CD4-positive, alpha-beta T cell (primary cell): Measurements from ENCODE around the gene TMPRSS11B. TPM values are rescaled to one million over a fixed set of nuclear protein-coding genes. Genes with fewer than 3 reads are reported as not detected.

Source experiments
- ATAC-seq: fragments of 200-7000 bp; cut with Tn5 transposase; one replicate; pipeline ENCODE4 v1.10.0; 2022; ENCODE audit warnings: mild to moderate bottlenecking; ENCODE audit not compliant: poor library complexity
- CTCF ChIA-PET: fragments of 350-600 bp; sonication (Branson Sonifier 250); formaldehyde crosslinking; loops from one replicate; lab custom pipeline; 2021; ENCODE audit warnings: antibody characterized with exemption, inconsistent platforms; lab: Charles Lee
- POLR2A ChIA-PET: fragments of 350-600 bp; sonication (Branson Sonifier 250); formaldehyde crosslinking; loops from one replicate; lab custom pipeline; 2021; ENCODE audit warnings: antibody characterized with exemption, inconsistent platforms; lab: Charles Lee
- DNase-seq, 14 experiments: peaks; one replicate each; pipeline ENCODE4 v3.0.0-alpha.2; 2013 to 2020; ENCODE audit warnings: mixed read lengths in 2 of 14
- H3K27ac ChIP-seq, 2 donors: one replicate each; pipeline versions ENCODE4 v1.5.1 to v1.7.0; 2013; ENCODE audit warnings: low read length in 2 of 2, low read depth in 1 of 2, mild to moderate bottlenecking in 1 of 2
- H3K27me3 ChIP-seq, 2 experiments: 1 replicate in 1 of 2; 2 replicates in 1 of 2; pipeline versions ENCODE4 v1.6.1 to v1.7.0; 2013; ENCODE audit warnings: low read length in 2 of 2, control low read depth in 1 of 2, mild to moderate bottlenecking in 1 of 2, moderate library complexity in 1 of 2; ENCODE audit not compliant: insufficient read depth in 2 of 2, control insufficient read depth in 1 of 2
- H3K36me3 ChIP-seq: one replicate; pipeline ENCODE4 v1.6.1; 2013; ENCODE audit warnings: low read length, control low read depth; ENCODE audit not compliant: insufficient read depth
- H3K4me1 ChIP-seq: one replicate; pipeline ENCODE4 v1.6.1; 2013; ENCODE audit warnings: low read length, control low read depth; ENCODE audit not compliant: insufficient read depth
- H3K4me3 ChIP-seq: one replicate; pipeline ENCODE4 v1.5.1; 2013; ENCODE audit warnings: mild to moderate bottlenecking, low read length, moderate library complexity
- H3K9me3 ChIP-seq, 2 experiments: 1 replicate in 1 of 2; 2 replicates in 1 of 2; pipeline versions ENCODE4 v1.6.1 to v1.7.0; 2013; ENCODE audit warnings: low read length in 2 of 2, mild to moderate bottlenecking in 2 of 2, control low read depth in 1 of 2, moderate library complexity in 1 of 2; ENCODE audit not compliant: control insufficient read depth in 1 of 2, insufficient read depth in 1 of 2
- H3K27ac Mint-ChIP-seq: one replicate; pipeline ENCODE4 v1.8.0; 2020; ENCODE audit warnings: mixed read lengths
- H3K27me3 Mint-ChIP-seq: one replicate; pipeline ENCODE4 v1.8.0; 2021; ENCODE audit warnings: mixed read lengths
- H3K36me3 Mint-ChIP-seq: one replicate; pipeline ENCODE4 v1.8.0; 2021; ENCODE audit warnings: low read depth, mixed read lengths
- H3K4me1 Mint-ChIP-seq: one replicate; pipeline ENCODE4 v1.8.0; 2021; ENCODE audit warnings: low read depth, mixed read lengths
- H3K4me3 Mint-ChIP-seq: one replicate; pipeline ENCODE4 v1.8.0; 2020; ENCODE audit warnings: mild to moderate bottlenecking, mixed read lengths
- H3K9me3 Mint-ChIP-seq: one replicate; pipeline ENCODE4 v1.8.0; 2020; ENCODE audit warnings: mixed read lengths
- intact Hi-C, 2 experiments: fragments of 100-400 bp; cut with DNase I in 1 of 2; cut with micrococcal nuclease in 1 of 2; formaldehyde crosslinking; loops; one replicate each; pipeline versions ENCODE4 v1.15.1 to v1.9.0; 2023 to 2025; cut with DNase I, micrococcal nuclease
- total RNA-seq, 174 experiments: library from RNA in 2 of 174; stranded (reverse) in 2 of 174; gene quantifications; one replicate each; pipeline ENCODE4 v1.2.3 and lab custom pipeline; 2021 to 2026
- TF ChIP-seq, protein P1 (sequence below): fragments of 200-600 bp; IDR thresholded peaks from one replicate; pipeline ENCODE4 v1.8.0; 2022; ENCODE audit warnings: antibody characterized with exemption, mild to moderate bottlenecking

The TMPRSS11B gene
- total RNA-seq, 2 experiments from 2014 or later = not detected

DNA sequence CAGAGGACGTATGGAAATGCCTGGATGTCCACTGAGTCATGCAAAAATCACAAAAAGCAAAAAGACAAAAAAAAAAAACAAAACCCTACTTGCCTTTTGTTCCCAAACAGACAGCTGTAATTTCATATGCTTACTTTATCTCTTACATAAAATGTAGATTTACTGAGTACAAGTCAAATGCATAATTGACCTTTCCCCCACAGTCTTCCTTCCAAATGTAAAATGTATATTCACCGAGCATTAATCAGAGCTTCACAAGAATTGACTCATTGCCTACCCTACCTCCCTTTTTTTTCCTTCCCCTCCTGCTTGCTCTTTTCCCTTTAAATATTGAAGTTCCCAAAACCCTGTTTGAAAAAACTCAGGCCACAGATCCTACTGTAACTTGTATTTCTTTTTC is 32.5 kb upstream of the TMPRSS11B start:
- TF ChIP-seq, protein P1, sequence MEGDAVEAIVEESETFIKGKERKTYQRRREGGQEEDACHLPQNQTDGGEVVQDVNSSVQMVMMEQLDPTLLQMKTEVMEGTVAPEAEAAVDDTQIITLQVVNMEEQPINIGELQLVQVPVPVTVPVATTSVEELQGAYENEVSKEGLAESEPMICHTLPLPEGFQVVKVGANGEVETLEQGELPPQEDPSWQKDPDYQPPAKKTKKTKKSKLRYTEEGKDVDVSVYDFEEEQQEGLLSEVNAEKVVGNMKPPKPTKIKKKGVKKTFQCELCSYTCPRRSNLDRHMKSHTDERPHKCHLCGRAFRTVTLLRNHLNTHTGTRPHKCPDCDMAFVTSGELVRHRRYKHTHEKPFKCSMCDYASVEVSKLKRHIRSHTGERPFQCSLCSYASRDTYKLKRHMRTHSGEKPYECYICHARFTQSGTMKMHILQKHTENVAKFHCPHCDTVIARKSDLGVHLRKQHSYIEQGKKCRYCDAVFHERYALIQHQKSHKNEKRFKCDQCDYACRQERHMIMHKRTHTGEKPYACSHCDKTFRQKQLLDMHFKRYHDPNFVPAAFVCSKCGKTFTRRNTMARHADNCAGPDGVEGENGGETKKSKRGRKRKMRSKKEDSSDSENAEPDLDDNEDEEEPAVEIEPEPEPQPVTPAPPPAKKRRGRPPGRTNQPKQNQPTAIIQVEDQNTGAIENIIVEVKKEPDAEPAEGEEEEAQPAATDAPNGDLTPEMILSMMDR = no peak
- Histone ChIP-seq H3K4me1 (no peaks in the 10 kb centered on the region), H3K27ac (no peak overlapping the region), H3K9me3 (no peaks in the 10 kb centered on the region), H3K36me3 (no peaks in the 10 kb centered on the region), H3K27me3 (no peaks in the 10 kb centered on the region), H3K4me3 (no peak overlapping the region)
- Mint-ChIP-seq H3K4me1 (no peaks in the 10 kb centered on the region), H3K36me3 (no peaks in the 10 kb centered on the region), H3K9me3 (no peaks in the 10 kb centered on the region), H3K4me3 (no peak overlapping the region), H3K27ac (no peak overlapping the region), H3K27me3 (peaks cover 8% of the 10 kb centered on the region)
- POLR2A ChIA-PET = no interaction called here
- CTCF ChIA-PET = no interaction called here
- DNase-seq (no peak), ATAC-seq (no peak)
- intact Hi-C loops = loop anchor here in 1 of 2 experiments (5.0 kb wide), 1 partner anchor 894 kb away; no protein-coding TSS in a partner anchor

DNA sequence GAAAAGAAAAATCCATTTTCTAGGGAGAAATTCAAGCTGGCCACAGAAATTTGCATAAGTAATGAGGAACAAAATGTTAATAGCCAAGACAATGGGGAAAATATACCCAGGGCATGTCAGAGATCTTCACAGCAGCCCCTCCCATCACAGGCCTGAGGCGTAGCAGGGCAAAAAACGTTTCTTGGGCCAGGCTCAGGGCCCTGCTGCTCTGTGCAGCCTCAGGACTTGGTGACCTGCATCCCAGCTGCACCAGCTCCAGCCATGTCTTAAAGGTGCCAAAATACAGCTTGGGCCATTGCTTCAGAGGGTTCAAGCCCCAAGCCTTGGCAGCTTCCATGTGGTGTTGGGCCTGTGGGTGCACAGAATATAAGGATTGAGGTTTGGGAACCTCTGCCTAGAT is 32.1 kb upstream of the TMPRSS11B start:
- TF ChIP-seq, protein P1 = no peak
- Histone ChIP-seq H3K9me3 (no peaks in the 10 kb centered on the region), H3K36me3 (no peaks in the 10 kb centered on the region), H3K27ac (no peak overlapping the region), H3K4me3 (no peak overlapping the region), H3K4me1 (no peaks in the 10 kb centered on the region), H3K27me3 (no peaks in the 10 kb centered on the region)
- H3K27ac Mint-ChIP-seq = no peak overlapping the region
- no peak for ATAC-seq
- no peaks in the 10 kb centered on the region for H3K9me3 Mint-ChIP-seq
- ChIA-PET POLR2A (no interaction called here), CTCF (no interaction called here)
- H3K4me3 Mint-ChIP-seq = no peak overlapping the region
- no peaks in the 10 kb centered on the region for H3K4me1 Mint-ChIP-seq
- no peaks in the 10 kb centered on the region for H3K36me3 Mint-ChIP-seq
- peaks cover 11% of the 10 kb centered on the region for H3K27me3 Mint-ChIP-seq
- no peak for DNase-seq
- intact Hi-C loops = loop anchor here in 1 of 2 experiments (5.0 kb wide), 1 partner anchor 895 kb away; no protein-coding TSS in a partner anchor

- intact Hi-C loops = loop anchor here (1.0 to 5.0 kb wide), 3 partner anchors 103 to 1609 kb away; no protein-coding TSS in a partner anchor
- H3K27me3 ChIP-seq = peaks cover 0 to 4% of the 10 kb centered on the region in 2 experiments
- no peaks in the 10 kb centered on the region for H3K36me3 Mint-ChIP-seq
- H3K27ac Mint-ChIP-seq = no peak overlapping the region
- H3K36me3 ChIP-seq = no peaks in the 10 kb centered on the region
- DNase-seq = no peak
- no peaks in the 10 kb centered on the region for H3K9me3 ChIP-seq
- H3K4me3 Mint-ChIP-seq = no peak overlapping the region
- ATAC-seq = no peak
- CTCF ChIA-PET = interaction anchor here (1.8 to 2.4 kb wide), 2 partner anchors 99 to 103 kb away, joined by 4 to 12 read pairs; no protein-coding TSS in a partner anchor
- peaks cover 3% of the 10 kb centered on the region for H3K4me1 Mint-ChIP-seq
- POLR2A ChIA-PET = no interaction called here
- peaks cover 17% of the 10 kb centered on the region for H3K27me3 Mint-ChIP-seq
- TF ChIP-seq, protein P1 = no peak
- H3K27ac ChIP-seq = no peak overlapping the region
- no peaks in the 10 kb centered on the region for H3K4me1 ChIP-seq
- H3K4me3 ChIP-seq = no peak overlapping the region
- no peaks in the 10 kb centered on the region for H3K9me3 Mint-ChIP-seq
Observed at GRCh38 chr4:68272860-68273259, 27.4 kb upstream of the TMPRSS11B start.
